ENCODE measurements around the gene SCAMP2. TPM values are rescaled to one million over a fixed set of nuclear protein-coding genes. Genes with fewer than 3 reads are reported as not detected.
A peak's percentile ranks its signal among the peaks of the same experiment; 100 is the strongest.

Gene SCAMP2
- polyA plus RNA-seq, 1 donor from 2014 or later = 4.5 TPM

DNA sequence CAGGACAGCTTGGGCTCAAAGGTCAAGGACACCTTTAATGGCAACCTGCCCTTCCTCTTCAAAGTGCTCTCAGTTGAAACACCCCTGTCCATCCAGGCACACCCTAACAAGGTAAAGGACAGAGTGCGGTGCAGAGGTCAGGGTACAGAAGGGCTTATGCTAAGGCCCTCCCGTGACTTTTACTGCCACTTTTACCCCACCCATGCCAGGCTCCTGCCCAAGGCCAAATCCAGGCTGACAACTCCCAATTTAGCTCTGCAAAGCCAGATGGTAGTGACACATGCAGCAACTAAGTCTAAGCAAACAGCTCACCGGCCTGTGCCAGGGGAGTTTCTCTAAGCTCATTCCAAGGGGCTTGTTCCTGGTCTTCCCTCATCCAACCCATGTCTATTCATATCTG is 18.3 kb upstream of the SCAMP2 start:
- H3K4me2 ChIP-seq (ENCODE audit: low read length) = no peak overlapping the region
- H3K9me3 ChIP-seq (ENCODE audit: low read length) = no peaks in the 10 kb centered on the region
- peaks cover 5% of the 10 kb centered on the region for H3K36me3 ChIP-seq (ENCODE audit: insufficient read depth, low read length)
- H3F3A ChIP-seq (ENCODE audit: insufficient read depth, low read length, poor library complexity, severe bottlenecking) = no peaks in the 10 kb centered on the region
- no peaks in the 10 kb centered on the region for H4K20me1 ChIP-seq (ENCODE audit: insufficient read depth)
- no peaks in the 10 kb centered on the region for H3K79me2 ChIP-seq (replicated peaks; ENCODE audit: insufficient read depth, low read length)
- H2AFZ ChIP-seq (ENCODE audit: low read depth, low read length) = no peak overlapping the region
- H3K27me3 ChIP-seq (ENCODE audit: insufficient read depth, low read depth, low read length) = no peaks in the 10 kb centered on the region
- no peak overlapping the region for H3K27ac ChIP-seq (ENCODE audit: low read length)
- TF ChIP-seq POLR2AphosphoS5 (IDR thresholded peaks at IDR 0.05) (no peak), TAF1 (IDR thresholded peaks at IDR 0.05; ENCODE audit: low read depth) (no peak), EP300 (conservative IDR thresholded peaks at IDR 0.05; ENCODE audit: poor library complexity, severe bottlenecking) (no peak), REST (IDR thresholded peaks at IDR 0.05; ENCODE audit: borderline replicate concordance) (no peak), EZH2 (IDR thresholded peaks at IDR 0.05; ENCODE audit: borderline replicate concordance, insufficient read depth, low read length, poor library complexity, severe bottlenecking) (no peak)
- H3K9me2 ChIP-seq (ENCODE audit: insufficient read depth, low read length) = no peaks in the 10 kb centered on the region
- no peak overlapping the region for H3K9ac ChIP-seq (ENCODE audit: low read length)
- peak overlapping the region; percentile 82 for H3K4me3 ChIP-seq (ENCODE audit: low read length)

DNA sequence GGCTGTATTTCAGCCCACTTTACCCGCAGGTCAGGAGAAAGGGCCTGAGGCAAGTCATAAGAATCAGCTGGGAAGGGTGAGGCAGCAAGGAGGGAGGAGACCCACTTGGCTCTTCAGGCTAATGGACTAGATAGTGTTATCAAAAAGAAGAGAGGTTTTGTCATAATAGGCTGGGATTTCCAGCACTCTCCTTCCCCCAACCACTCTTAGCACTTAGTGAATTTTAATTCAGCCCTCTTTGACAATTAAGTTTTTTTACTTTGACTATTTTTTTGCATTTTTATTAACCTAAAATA is 17.4 kb upstream of the SCAMP2 start:
- Histone ChIP-seq H3K4me3 (ENCODE audit: low read length) (peak overlapping the region; percentile 82), H4K20me1 (ENCODE audit: insufficient read depth) (no peaks in the 10 kb centered on the region), H3F3A (ENCODE audit: insufficient read depth, low read length, poor library complexity, severe bottlenecking) (no peaks in the 10 kb centered on the region), H3K4me2 (ENCODE audit: low read length) (peak overlapping the region; percentile 80), H3K79me2 (replicated peaks; ENCODE audit: insufficient read depth, low read length) (no peaks in the 10 kb centered on the region), H3K9me2 (ENCODE audit: insufficient read depth, low read length) (no peaks in the 10 kb centered on the region), H3K9me3 (ENCODE audit: low read length) (no peaks in the 10 kb centered on the region), H3K27ac (ENCODE audit: low read length) (peak overlapping the region; percentile 66), H3K9ac (ENCODE audit: low read length) (peak overlapping the region; percentile 86), H3K27me3 (ENCODE audit: insufficient read depth, low read depth, low read length) (no peaks in the 10 kb centered on the region), H3K36me3 (ENCODE audit: insufficient read depth, low read length) (peaks cover 5% of the 10 kb centered on the region), H2AFZ (ENCODE audit: low read depth, low read length) (peak overlapping the region; percentile 97)
- TF ChIP-seq POLR2AphosphoS5 (IDR thresholded peaks at IDR 0.05) (no peak), TAF1 (IDR thresholded peaks at IDR 0.05; ENCODE audit: low read depth) (no peak), SMC3 (conservative IDR thresholded peaks at IDR 0.05; ENCODE audit: poor library complexity) (no peak), EZH2 (IDR thresholded peaks at IDR 0.05; ENCODE audit: borderline replicate concordance, insufficient read depth, low read length, poor library complexity, severe bottlenecking) (no peak), REST (IDR thresholded peaks at IDR 0.05; ENCODE audit: borderline replicate concordance) (no peak), EP300 (conservative IDR thresholded peaks at IDR 0.05; ENCODE audit: poor library complexity, severe bottlenecking) (no peak), MXI1 (conservative IDR thresholded peaks at IDR 0.05; ENCODE audit: poor library complexity, severe bottlenecking) (no peak), RAD21 (conservative IDR thresholded peaks at IDR 0.05) (no peak), CTCF (IDR thresholded peaks at IDR 0.05; ENCODE audit: poor library complexity, severe bottlenecking) (no peak)
